Kasumi-1 (cell line): ENCODE measurements around the gene KL.

Source experiments
- DNase-seq, 2 experiments: peaks; one replicate each; lab custom pipeline; 2025; lab: John Stamatoyannopoulos, UW

The KL gene

GRCh38 chr13:33016414-33017322 lies at the start of gene KL:
Gene KL (plus strand): TSS chr13:33016423. CDS start chr13:33016441, 18 bp downstream.
- no peak for DNase-seq

DNA sequence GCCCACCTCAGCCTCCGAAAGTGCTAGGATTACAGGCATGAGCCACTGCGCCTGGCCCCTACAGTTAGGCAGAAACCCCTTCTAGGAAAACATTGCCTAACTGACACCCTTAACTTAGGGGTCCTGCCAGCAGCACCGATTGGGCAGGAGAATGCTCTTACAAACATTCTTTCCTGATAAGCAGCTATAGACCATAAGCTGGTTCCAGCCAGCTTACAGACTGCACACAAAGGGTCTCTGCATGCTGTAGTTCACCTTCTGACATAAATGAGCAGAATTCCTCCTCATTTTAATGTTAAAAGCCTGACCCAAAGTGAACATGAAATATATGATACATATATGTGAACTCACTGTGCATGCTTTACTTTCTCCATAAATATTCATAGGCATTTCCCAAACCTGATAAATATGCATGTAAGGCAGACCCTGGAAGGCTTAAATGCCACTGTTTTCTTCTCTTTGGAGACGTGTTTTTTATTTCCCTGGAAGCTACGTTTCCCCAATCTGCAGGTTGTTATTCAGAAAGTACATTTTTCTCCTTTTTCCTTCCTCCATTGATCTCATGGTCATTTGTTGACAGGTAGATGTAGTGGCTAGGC lies 48.5 kb upstream of the KL start:
- no peak for DNase-seq

- DNase-seq, result no peak
Observed at GRCh38 chr13:32968316-32968715, 47.9 kb upstream of the KL start.

DNA sequence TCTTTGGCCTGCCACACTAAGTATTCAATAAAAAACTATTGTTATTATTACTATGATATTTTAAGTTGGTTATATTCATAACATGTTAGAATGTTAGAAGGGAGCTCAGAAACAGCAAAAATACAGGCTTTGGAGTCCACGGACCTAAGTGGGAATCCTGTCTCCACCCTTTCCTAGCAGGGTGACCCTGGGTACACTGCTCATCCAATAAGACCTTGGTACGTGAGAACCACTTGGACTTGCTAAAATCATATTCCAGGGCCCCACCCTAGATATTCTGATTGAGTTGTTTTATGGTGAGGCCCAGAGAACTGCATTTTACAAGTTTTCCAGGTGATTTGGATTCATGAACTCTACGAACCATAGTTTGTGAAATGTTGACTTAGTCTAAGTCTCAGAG lies 47.4 kb upstream of the KL start:
- DNase-seq, result no peak

DNA sequence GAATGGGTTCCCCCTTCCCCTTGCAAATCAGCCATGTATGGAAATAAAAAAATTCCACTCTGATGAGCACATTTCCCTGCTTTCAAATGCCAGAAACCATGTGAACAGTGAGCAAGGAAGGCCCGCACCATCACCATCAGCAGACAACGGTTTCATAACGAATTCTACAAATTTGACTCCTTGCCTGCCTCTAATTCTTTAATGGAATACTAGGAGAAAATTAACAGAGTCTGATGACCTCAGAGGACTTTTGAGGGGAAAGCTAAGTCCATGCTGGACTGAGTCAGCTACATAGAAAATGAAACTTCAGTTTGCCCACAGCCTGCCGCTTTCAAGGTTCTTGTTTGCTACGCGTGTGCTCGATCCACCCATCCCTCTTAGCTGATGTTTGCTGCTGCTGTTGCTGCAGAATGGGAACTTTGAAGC lies 46.7 kb upstream of the KL start:
- DNase-seq, result no peak

- DNase-seq, result no peak
Observed at GRCh38 chr13:32976056-32976805, 40.0 kb upstream of the KL start.

DNA sequence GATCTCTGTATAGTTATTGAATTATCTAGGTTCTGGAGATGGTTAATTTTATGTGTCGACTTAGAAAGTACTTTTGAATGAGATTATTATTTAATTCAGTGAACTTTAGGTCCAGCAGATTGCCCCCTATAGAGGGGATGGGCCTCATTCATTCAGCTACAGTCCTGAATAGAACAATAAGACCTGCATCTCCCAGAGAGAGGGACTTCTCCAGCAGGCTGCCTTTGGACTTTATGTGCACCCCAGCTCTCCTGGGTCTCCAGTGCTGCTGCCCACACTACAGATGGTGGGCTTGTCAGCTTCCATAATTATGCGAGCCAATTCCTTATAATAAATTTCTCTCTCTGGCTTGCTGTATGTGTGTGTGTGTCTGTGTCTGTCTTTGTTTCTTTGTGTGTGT lies 39.3 kb upstream of the KL start:
- no peak for DNase-seq

DNA sequence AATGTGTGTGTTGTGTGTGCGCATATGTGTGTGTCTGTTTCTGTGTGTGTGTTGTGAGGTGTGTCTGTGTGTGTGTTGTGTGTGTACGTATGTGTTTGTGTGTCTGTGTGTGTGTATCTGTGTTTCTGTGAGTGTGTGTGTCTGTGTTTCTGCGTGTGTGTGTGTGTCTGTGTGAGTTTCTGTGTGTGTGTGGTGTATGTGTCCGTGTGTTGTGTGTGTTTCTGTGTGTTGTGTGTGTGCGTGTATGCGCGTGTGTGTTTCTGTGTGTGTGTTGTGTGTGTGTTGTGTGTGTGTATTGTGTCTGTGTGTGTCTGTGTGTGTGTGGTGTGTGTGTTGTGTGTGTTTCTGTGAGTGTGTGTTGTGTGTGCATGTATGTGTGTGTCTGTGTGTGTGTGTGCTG lies 38.9 kb upstream of the KL start:
- no peak for DNase-seq

DNA sequence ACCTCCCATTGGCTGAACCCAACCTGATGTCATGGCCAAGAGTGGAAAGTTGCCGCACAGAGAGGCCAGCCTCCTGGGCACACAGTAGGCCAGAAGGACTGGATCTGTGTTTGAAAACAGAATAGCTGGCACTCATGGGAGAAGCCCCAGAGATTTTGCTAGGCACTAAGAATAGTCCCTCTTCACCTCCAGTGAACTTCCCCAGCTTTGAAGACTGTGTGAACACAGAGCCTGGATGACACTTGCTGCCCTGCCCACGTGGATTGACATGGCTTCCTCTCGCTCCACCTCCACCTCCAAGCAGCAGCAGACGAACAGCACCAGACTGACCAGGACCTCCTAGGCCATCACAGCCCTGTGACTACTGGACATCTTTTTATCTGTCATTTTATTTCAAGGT lies 37.9 kb upstream of the KL start:
- no peak for DNase-seq

DNA sequence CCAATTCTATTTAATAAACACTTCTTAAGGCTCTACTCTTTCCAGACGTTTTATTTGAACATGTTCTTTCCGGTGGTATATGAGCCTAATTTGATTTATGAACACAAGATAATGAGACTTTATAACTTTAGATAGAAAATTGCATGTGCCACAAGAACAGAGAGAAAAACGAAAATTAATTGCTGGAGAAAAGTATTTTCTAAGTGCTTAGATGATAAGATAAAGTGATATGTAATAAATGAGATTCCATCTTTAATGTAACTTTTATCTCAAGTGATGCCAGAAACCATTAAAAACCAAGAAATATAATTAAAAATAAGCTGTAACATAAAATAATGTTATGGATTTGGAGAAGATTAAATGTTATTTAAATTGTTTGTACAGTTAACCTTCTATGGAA lies 33.2 kb upstream of the KL start:
- DNase-seq, result no peak

GRCh38 chr13:32984857-32985626 lies 31.2 kb upstream of the KL start:
- no peak for DNase-seq

DNA sequence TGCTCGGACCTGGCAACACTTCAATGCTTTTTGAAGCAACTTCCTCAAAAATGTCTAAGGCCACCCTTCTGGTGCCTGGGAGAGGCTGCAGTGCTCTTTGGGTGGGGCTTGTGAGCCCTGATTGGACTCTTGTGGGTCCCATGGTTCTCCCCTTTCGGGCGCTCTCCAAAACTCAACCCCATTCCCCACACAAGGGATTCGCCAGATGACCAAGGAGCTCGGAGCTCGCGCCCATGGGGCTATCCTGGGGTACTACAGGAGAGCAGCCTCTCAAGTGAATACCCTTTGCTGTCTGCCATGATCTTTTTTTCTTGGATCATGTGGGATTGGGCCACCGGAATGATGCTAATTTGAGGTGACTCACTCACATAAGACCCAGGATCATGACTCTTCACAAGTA lies 29.7 kb upstream of the KL start:
- DNase-seq, result peak; percentile 1 to 16

DNA sequence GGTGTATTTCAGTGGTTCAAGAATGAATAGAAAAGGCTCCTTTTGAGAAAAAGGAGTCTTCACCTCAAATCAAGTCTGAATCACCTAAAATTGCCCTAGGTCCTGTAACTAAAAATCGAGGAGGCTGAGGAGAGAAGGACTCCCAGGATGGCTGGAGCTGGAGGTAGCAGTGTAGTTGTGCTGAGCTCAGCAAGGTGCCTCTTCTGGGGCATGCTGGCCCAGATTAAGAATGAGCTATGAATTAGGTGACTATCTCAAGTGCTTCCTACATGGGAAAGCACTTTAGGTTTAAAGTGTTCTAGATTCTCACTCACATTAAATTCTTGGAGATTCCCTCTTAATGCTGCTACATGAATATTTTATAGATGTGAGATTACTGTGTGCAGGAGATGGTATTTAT lies 28.8 kb upstream of the KL start:
- no peak for DNase-seq

- DNase-seq, result peak; percentile 13 to 33
Observed at GRCh38 chr13:32988608-32989289, 27.5 kb upstream of the KL start.

DNA sequence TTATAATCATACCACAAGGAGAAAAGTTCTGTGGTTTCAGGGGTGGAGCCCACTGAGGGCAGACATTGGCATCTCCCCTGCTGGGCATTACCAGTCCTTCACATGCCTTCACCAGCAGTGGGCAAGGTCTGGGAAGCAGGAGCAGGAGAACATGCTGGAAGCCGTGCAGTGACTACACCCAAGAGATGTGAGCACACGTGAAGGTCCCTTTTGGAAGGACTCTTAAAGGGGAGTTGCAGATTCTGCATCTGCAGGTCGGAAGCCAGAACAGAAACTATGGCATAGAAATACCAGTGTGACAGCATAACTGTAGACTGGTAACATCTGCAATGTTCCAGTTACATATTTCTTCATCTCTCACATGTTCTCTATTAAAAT lies 26.9 kb upstream of the KL start:
- peak in 1 of 2 experiments; percentile 13 for DNase-seq

DNA sequence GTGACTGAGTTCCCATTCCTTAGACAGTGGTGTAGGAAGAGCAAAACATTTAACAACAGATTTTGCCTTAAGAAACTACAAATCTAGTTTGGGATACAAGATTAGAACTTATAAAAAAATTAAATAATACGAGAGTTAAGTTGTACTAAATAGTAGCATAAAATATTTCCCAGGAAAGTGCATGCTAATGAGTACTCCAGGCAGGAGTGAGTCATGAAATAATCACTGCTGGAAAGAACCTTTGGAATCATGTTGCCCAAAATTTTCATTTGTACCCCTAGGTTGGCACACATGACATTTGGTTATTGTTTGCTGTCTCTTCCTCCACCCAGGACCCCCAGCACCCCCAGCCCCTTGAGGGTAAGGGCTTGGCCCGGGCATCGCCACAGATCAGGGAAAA lies 26.3 kb upstream of the KL start:
- DNase-seq, result no peak

- DNase-seq, result no peak
Observed at GRCh38 chr13:32993145-32993544, 23.1 kb upstream of the KL start.

GRCh38 chr13:32997399-32997798 lies 18.8 kb upstream of the KL start:
- no peak for DNase-seq

GRCh38 chr13:32998966-32999365 lies 17.3 kb upstream of the KL start:
- DNase-seq, result no peak

DNA sequence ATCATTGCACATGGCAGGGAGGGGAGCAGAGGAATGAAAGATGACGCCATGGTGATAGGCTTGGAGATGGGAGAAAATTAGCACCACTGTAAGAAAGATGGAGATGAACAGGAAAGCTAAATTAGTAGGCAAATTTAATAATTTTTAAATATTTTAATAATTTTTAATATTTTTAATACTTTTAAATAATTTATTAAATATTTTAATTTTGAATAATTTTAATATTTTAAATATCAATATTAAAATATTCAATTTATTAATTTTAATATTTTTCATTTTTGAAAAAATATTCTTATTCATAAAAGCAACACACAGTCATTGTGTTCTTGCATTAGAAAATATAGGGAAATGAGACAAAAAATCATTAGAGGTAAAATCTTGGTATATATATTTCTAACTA lies 15.9 kb upstream of the KL start:
- no peak for DNase-seq

DNA sequence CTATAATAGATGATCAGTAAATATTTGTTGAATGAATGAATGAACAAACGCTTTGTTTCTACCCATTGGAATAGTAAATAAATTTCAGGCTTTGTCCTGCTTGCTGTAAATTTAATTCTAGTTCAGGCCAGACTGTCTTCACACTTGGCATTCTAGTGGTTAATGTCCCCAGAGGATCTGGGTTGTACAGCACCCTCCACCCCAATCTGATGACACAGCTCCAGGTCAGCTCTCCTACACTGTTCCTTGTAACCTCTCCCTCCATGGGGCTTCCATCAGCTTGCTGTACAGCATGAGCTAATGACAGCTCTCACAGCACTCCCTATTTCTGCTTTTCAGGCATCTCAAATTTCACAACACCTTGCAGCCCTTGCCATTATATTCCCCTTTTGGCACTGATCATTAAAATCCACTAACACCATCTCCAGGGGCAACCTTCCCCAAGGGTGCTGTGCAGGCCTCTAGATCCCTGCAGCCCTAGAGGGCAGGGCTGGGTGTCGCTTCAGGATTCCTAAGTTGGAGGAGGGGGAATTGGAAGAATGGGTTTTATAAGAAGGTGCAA lies 12.7 kb upstream of the KL start:
- no peak for DNase-seq
